NCI-H146 (cell line): ENCODE data around the gene P3H3.

ENCODE experiments used
- DNase-seq: peaks from one replicate; lab custom pipeline; 2025; lab: John Stamatoyannopoulos, UW

The P3H3 gene

GRCh38 chr12:6827982-6828780, at the start of gene P3H3:
P3H3 (plus strand) TSS chr12:6828407; CDS start chr12:6828441, 34 bp downstream.
- DNase-seq, result peak; percentile 77

- DNase-seq, result peak; percentile 99
Observed at GRCh38 chr12:6778574-6779550, 49.3 kb upstream of the P3H3 start.

- DNase-seq, result no peak
Observed at GRCh38 chr12:6779708-6780432, 48.3 kb upstream of the P3H3 start.

- no peak for DNase-seq
Observed at GRCh38 chr12:6780573-6780972, 47.6 kb upstream of the P3H3 start.

- no peak for DNase-seq
Observed at GRCh38 chr12:6782119-6782518, 46.1 kb upstream of the P3H3 start.

DNA sequence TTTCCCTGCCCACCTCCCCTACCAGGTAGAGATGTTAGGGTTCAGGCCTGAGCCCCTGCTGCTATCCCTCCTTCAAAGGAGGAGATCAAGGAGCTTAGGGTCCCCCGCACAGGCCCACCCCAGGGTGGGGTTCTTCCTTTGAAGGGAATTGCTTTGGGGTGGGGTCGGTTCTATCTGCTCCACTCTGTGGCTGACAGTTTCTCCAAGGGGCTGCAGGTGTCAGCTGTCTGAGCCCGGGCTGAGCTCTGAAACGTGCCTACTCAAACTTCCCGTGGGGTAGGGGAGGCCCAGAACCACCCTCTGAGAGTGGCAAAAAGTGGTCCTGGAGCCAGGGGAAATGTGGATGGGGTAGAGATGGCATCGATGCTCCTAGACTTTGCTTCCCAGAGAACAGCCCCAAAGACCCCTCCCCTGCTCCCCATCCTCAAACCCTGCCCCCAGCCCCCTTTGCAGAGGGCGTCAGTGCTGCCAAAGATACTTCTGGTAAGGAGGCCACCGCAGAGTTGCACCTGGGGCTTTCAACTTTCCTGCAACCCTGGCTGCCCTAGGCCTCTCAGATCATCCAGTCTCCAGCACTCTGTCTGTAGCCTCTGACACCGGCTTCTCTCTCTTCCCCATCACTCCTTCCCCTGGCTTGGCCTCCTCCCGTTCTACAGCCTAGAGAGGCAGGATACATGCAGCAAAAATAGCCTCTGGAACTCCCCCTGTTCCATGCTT, 45.2 kb upstream of the P3H3 start:
- DNase-seq, result no peak

GRCh38 chr12:6783828-6784227, 44.4 kb upstream of the P3H3 start:
- no peak for DNase-seq

DNA sequence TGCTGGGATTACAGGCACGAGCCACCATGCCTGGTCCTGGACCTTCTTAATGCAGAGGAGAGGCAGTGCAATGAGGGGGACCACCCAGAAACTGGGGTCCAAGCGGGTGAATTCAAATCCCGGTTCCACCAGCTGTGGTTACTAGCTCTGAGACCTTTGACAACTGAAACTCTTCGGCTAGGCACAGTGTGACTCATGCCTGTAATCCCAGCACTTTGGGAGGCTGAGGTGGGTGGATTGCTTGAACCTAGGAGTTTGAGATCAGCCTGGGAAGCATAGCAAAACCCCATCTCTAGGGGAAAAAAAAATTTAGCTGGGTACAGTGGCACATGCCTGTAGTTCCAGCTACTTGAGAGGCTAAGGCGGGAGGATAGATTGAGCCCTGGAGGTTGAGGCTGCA, 43.9 kb upstream of the P3H3 start:
- no peak for DNase-seq

DNA sequence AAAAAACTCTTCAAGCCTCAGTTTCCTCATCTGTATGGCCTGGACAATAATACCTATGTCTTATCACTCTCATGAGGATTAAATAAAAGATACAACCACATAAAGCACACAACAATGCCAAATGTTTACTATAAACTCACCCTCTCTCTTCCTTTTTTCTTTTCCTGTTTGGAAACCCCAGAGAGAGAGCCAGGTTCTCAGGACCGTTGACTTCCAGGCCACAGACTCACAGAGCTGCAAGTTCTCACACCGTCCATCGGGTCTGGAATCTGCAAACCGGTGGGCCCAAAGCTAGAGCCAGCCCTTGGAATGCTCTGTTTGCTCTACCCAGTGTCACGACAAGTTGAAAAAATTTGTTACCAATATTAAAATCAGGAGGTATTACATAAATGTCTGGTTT, 43.4 kb upstream of the P3H3 start:
- DNase-seq, result no peak

- DNase-seq, result no peak
Observed at GRCh38 chr12:6786416-6787094, 41.7 kb upstream of the P3H3 start.

- no peak for DNase-seq
Observed at GRCh38 chr12:6787309-6787708, 40.9 kb upstream of the P3H3 start.

GRCh38 chr12:6788972-6789924, 39.0 kb upstream of the P3H3 start, which contains the start of gene CD4:
CD4 (plus strand) TSS chr12:6789528; CDS start chr12:6800139, 10,611 bp downstream.
- no peak for DNase-seq

DNA sequence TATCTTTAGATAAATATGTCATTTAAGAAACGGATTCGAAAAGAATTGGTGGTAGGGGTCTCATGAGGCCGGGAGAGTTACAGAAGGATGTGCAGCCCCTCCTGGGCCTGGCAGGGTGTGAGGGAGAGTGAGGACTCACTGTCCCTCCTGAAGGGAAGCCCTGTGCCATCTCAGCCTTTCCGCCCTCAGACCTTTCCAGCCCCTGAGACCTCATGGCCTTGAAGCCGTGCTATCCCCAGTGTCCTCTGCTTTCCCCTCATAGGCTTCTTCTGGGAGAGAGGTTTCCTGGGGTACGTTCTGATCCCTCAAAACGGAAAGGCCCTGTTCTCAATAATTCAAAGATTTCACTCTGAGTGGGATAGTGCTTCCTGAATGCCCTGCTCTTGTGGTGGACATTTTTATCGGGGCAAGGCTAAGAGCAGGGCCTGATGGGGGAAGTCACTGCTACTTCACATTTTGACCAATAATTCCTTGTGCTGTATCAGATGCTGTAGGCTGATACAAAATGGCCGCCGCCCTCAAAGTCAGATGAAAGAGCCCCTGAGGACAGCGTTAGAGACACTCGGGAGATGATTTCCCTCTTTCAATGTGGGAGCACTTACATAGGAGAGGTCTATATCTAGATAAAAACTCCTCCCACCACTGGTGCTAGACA, 37.6 kb upstream of the P3H3 start:
- no peak for DNase-seq

GRCh38 chr12:6791931-6792520, 36.2 kb upstream of the P3H3 start:
- DNase-seq, result no peak

- DNase-seq, result no peak
Observed at GRCh38 chr12:6792522-6793201, 35.5 kb upstream of the P3H3 start.

DNA sequence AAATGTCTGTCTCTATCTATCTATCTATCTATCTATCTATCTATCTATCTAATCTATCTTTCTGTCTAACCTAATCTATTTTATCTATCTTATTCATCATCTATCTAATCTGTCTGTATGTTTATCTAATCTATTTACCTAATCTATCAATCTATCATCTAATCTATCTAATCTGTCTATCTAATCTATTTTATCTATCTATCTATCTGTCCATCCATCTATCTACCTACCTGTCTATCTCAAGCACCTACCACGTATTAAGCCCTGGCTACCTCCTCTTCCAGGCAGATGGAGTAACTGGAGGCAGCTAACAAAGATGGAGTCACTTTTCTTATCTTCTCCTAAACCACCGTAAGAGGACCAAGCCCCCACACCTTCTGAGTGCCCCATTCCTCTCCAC, 33.1 kb upstream of the P3H3 start:
- DNase-seq, result no peak

DNA sequence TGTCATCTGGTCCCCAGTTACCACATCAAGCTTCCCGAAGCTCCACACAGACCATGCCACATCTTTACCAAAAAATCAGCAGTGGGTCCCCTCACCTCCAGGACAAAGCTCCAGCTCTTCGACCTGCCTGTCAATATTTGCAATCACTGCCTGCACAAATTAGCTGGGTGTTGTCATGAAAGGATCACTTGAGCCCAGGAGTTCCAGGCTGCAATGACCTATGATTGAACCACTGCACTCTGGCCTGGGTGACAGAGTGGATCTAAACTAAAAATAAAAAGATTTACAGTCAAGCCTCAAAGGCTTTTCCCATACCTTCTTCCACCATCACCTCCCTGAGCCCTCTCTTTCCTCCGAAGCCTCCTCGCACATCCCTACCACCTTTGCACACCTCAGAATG, 31.6 kb upstream of the P3H3 start:
- no peak for DNase-seq

GRCh38 chr12:6799147-6799546, 29.1 kb upstream of the P3H3 start:
- DNase-seq, result no peak
